HEK293 (cell line): ENCODE measurements around the gene FAM76A.

Source experiments
- CTCF ChIA-PET: fragments of 350-600 bp; formaldehyde crosslinking; extraction: SDS; loops from one replicate; lab custom pipeline; 2021; ENCODE audit warnings: antibody characterized with exemption; lab: Yijun Ruan, JAX
- POLR2A ChIA-PET: fragments of 300-600 bp; formaldehyde crosslinking; extraction: SDS; loops from one replicate; lab custom pipeline; 2020; ENCODE audit warnings: antibody characterized with exemption, inconsistent platforms; lab: Yijun Ruan, JAX
- H3K27ac ChIP-seq: fragments of 200-500 bp; sonication (Bioruptor generic); 2 replicates; pipeline ENCODE4 v1.5.1; 2014; ENCODE audit warnings: low read depth, low read length, control low read depth, inconsistent platforms; ENCODE audit errors: extremely low read depth
- H3K36me3 ChIP-seq, 2 experiments: fragments of 200-500 bp in 1 of 2; sonication (Bioruptor generic) in 1 of 2; 1 replicate in 1 of 2; 2 replicates in 1 of 2; pipeline ENCODE4 v1.5.1; 2014 to 2017; ENCODE audit warnings: inconsistent platforms in 2 of 2, low read length in 2 of 2; ENCODE audit not compliant: control insufficient read depth in 2 of 2, insufficient read depth in 1 of 2
- H3K4me1 ChIP-seq: fragments of 200-500 bp; sonication (Bioruptor generic); 2 replicates; pipeline ENCODE4 v1.5.1; 2014; ENCODE audit warnings: mild to moderate bottlenecking, low read length, inconsistent platforms; ENCODE audit not compliant: control insufficient read depth, insufficient read depth
- H3K4me3 ChIP-seq: 2 replicates; pipeline ENCODE4 v1.5.1; 2011; ENCODE audit warnings: low read depth, mild to moderate bottlenecking, control low read depth, low read length, moderate library complexity
- H3K9me3 ChIP-seq: fragments of 200-500 bp; sonication (Bioruptor generic); 2 replicates; pipeline ENCODE4 v1.5.1; 2014; ENCODE audit warnings: low read depth, low read length, inconsistent platforms; ENCODE audit not compliant: control insufficient read depth, insufficient read depth
- BCL11B ChIP-seq: fragments of 450-650 bp; formaldehyde crosslinking; IDR thresholded peaks from 2 replicates; pipeline ENCODE4 v1.5.1; 2016; ENCODE audit warnings: low read depth, missing biosample characterization, missing genetic modification characterization
- CTCF ChIP-seq: fragments of 450-650 bp; formaldehyde crosslinking; IDR thresholded peaks from 2 replicates; pipeline ENCODE4 v1.5.1; 2016; ENCODE audit warnings: missing biosample characterization, missing genetic modification characterization
- GLIS1 ChIP-seq: fragments of 450-650 bp; formaldehyde crosslinking; IDR thresholded peaks from 2 replicates; pipeline ENCODE4 v1.5.1; 2016; ENCODE audit warnings: missing biosample characterization, missing genetic modification characterization
- HOXC10 ChIP-seq: sonication (generic); formaldehyde crosslinking; IDR thresholded peaks from 2 replicates; pipeline ENCODE4 v1.8.1; 2023; ENCODE audit warnings: mild to moderate bottlenecking, missing genetic modification reagents
- KLF10 ChIP-seq: fragments of 450-650 bp; IDR thresholded peaks from 2 replicates; pipeline ENCODE4 v1.5.1; 2018; ENCODE audit warnings: missing biosample characterization, mild to moderate bottlenecking, missing genetic modification characterization
- KLF16 ChIP-seq: fragments of 450-650 bp; formaldehyde crosslinking; IDR thresholded peaks from 2 replicates; pipeline ENCODE4 v1.5.1; 2017; ENCODE audit warnings: missing biosample characterization, missing genetic modification characterization
- KLF8 ChIP-seq: fragments of 450-650 bp; formaldehyde crosslinking; IDR thresholded peaks from 2 replicates; pipeline ENCODE4 v1.5.1; 2016; ENCODE audit warnings: missing biosample characterization, missing genetic modification characterization
- OVOL3 ChIP-seq: fragments of 450-650 bp; formaldehyde crosslinking; IDR thresholded peaks from 2 replicates; pipeline ENCODE4 v1.5.1; 2016; ENCODE audit warnings: missing biosample characterization, missing genetic modification characterization
- PRDM1 ChIP-seq: fragments of 450-650 bp; formaldehyde crosslinking; IDR thresholded peaks from 2 replicates; pipeline ENCODE4; 2016; ENCODE audit warnings: missing biosample characterization, missing genetic modification characterization
- PRDM10 ChIP-seq: fragments of 450-650 bp; formaldehyde crosslinking; IDR thresholded peaks from 2 replicates; pipeline ENCODE4 v1.5.1; 2016; ENCODE audit warnings: missing biosample characterization, missing genetic modification characterization
- RBAK ChIP-seq: fragments of 450-650 bp; formaldehyde crosslinking; IDR thresholded peaks from 2 replicates; pipeline ENCODE4 v1.5.1; 2016; ENCODE audit warnings: missing biosample characterization, missing genetic modification characterization
- SCRT1 ChIP-seq: fragments of 450-650 bp; formaldehyde crosslinking; IDR thresholded peaks from 2 replicates; pipeline ENCODE4 v1.5.1; 2016; ENCODE audit warnings: missing biosample characterization, missing genetic modification characterization, borderline replicate concordance
- SETDB1 ChIP-seq: IDR thresholded peaks from one replicate; pipeline ENCODE4 v1.6.1; 2017; ENCODE audit warnings: mild to moderate bottlenecking, low read length, moderate library complexity, mixed read lengths; ENCODE audit not compliant: insufficient read length
- SP3 ChIP-seq: fragments of 450-650 bp; formaldehyde crosslinking; IDR thresholded peaks from 2 replicates; pipeline ENCODE4 v1.5.1; 2016; ENCODE audit warnings: missing biosample characterization, missing genetic modification characterization
- WT1 ChIP-seq: fragments of 450-650 bp; formaldehyde crosslinking; IDR thresholded peaks from 2 replicates; pipeline ENCODE4 v1.5.1; 2016; ENCODE audit warnings: missing biosample characterization, missing genetic modification characterization
- ZEB2 ChIP-seq: fragments of 450-650 bp; formaldehyde crosslinking; IDR thresholded peaks from 2 replicates; pipeline ENCODE4 v1.5.1; 2016; ENCODE audit warnings: missing biosample characterization, missing genetic modification characterization
- ZNF324 ChIP-seq: fragments of 450-650 bp; formaldehyde crosslinking; IDR thresholded peaks from 2 replicates; pipeline ENCODE4 v1.5.1; 2016; ENCODE audit warnings: missing biosample characterization, missing genetic modification characterization
- ZNF426 ChIP-seq: fragments of 450-650 bp; formaldehyde crosslinking; IDR thresholded peaks from 2 replicates; pipeline ENCODE4 v1.5.1; 2017; ENCODE audit warnings: missing biosample characterization, missing genetic modification characterization, mild to moderate bottlenecking, inconsistent platforms, moderate library complexity
- ZNF544 ChIP-seq: fragments of 450-650 bp; formaldehyde crosslinking; IDR thresholded peaks from 2 replicates; pipeline ENCODE4 v1.5.0; 2017; ENCODE audit warnings: missing biosample characterization, missing genetic modification characterization
- ZNF624 ChIP-seq: fragments of 450-650 bp; formaldehyde crosslinking; IDR thresholded peaks from 2 replicates; pipeline ENCODE4 v1.5.1; 2017; ENCODE audit warnings: missing biosample characterization, missing genetic modification characterization
- ZNF639 ChIP-seq: fragments of 450-650 bp; formaldehyde crosslinking; IDR thresholded peaks from 2 replicates; pipeline ENCODE4 v1.5.1; 2016; ENCODE audit warnings: missing biosample characterization, missing genetic modification characterization
- ZNF645 ChIP-seq: fragments of 450-650 bp; formaldehyde crosslinking; IDR thresholded peaks from 2 replicates; pipeline ENCODE4; 2016; ENCODE audit warnings: missing biosample characterization, missing genetic modification characterization
- ZNF660 ChIP-seq: fragments of 450-650 bp; IDR thresholded peaks from 2 replicates; pipeline ENCODE4 v1.5.1; 2018; ENCODE audit warnings: missing biosample characterization, mild to moderate bottlenecking, missing genetic modification characterization
- ZNF707 ChIP-seq: fragments of 450-650 bp; formaldehyde crosslinking; IDR thresholded peaks from 2 replicates; pipeline ENCODE4 v1.5.1; 2016; ENCODE audit warnings: missing biosample characterization, missing genetic modification characterization
- ZNF76 ChIP-seq: fragments of 450-650 bp; formaldehyde crosslinking; IDR thresholded peaks from 2 replicates; pipeline ENCODE4; 2016; ENCODE audit warnings: low read depth, missing biosample characterization, missing genetic modification characterization, borderline replicate concordance
- ZNF837 ChIP-seq: fragments of 450-650 bp; formaldehyde crosslinking; IDR thresholded peaks from 2 replicates; pipeline ENCODE4 v1.5.1; 2016; ENCODE audit warnings: missing biosample characterization, missing genetic modification characterization
- ZSCAN16 ChIP-seq: fragments of 450-650 bp; formaldehyde crosslinking; IDR thresholded peaks from 2 replicates; pipeline ENCODE4 v1.5.1; 2016; ENCODE audit warnings: missing biosample characterization, missing genetic modification characterization
- ZSCAN30 ChIP-seq: fragments of 450-650 bp; IDR thresholded peaks from 2 replicates; pipeline ENCODE4 v1.5.1; 2018; ENCODE audit warnings: missing biosample characterization, mild to moderate bottlenecking, missing genetic modification characterization, moderate library complexity
- ZXDB ChIP-seq: fragments of 450-650 bp; formaldehyde crosslinking; IDR thresholded peaks from 2 replicates; pipeline ENCODE4 v1.5.1; 2016; ENCODE audit warnings: missing biosample characterization, missing genetic modification characterization
- TF ChIP-seq, protein P1 (sequence below): fragments of 450-650 bp; formaldehyde crosslinking; IDR thresholded peaks from 2 replicates; pipeline ENCODE4 v1.5.1; 2016; ENCODE audit warnings: missing biosample characterization, missing genetic modification characterization

Gene FAM76A

GRCh38 chr1:27725374-27726172, at the start of gene FAM76A:
TSS of gene FAM76A (plus strand) at chr1:27725961. CDS start at chr1:27726081, 120 bp downstream.
- H3K4me1 ChIP-seq = peaks cover 7% of the 10 kb centered on the region
- H3K9me3 ChIP-seq = no peaks in the 10 kb centered on the region
- POLR2A ChIA-PET = interaction anchor here (0.5 to 1.8 kb wide), 20 partner anchors 9 to 856 kb away, joined by 3 to 73 read pairs (median 4); partner anchors contain the start of genes AHDC1, IFI6, PPP1R8 and STX12
- H3K27ac ChIP-seq = peak within 1 kb of the TSS; percentile 77
- CTCF ChIA-PET = interaction anchor here (0.6 to 2.1 kb wide), 19 partner anchors 11 to 690 kb away, joined by 3 to 20 read pairs (median 4); partner anchors contain the start of genes IFI6 and STX12
- peaks cover 11% of the 10 kb centered on the region in 2 experiments; a peak in 2 of 3 replicates for H3K36me3 ChIP-seq
- peak within 1 kb of the TSS; percentile 73 for H3K4me3 ChIP-seq
- TF ChIP-seq ZNF660 (tag by site-specific recombination) (no peak; the same call in 1 of the 2 replicates), PRDM1 (tag by site-specific recombination) (no peak), KLF8 (tag by site-specific recombination) (peak; percentile 94), OVOL3 (tag by site-specific recombination) (no peak), ZNF624 (tag by site-specific recombination) (no peak), ZNF707 (tag by site-specific recombination) (no peak), PRDM10 (tag by site-specific recombination) (0 out of 2 replicates have a peak, but pooled peaks have one; percentile 7), HOXC10 (CRISPR knock-in tag) (no peak), ZXDB (tag by site-specific recombination) (peak; percentile 47), KLF10 (tag by site-specific recombination) (no peak; the same call in 1 of the 2 replicates), ZSCAN30 (peak; percentile 80; the same call in 1 of the 2 replicates), ZNF426 (tag by site-specific recombination) (no peak), GLIS1 (tag by site-specific recombination) (0 out of 2 replicates have a peak, but pooled peaks have one; percentile 9), ZNF544 (tag by site-specific recombination) (no peak), SETDB1 (peak; percentile 64), CTCF (tag by site-specific recombination) (peak; percentile 98), ZEB2 (peak; percentile 46), SCRT1 (no peak), ZNF76 (tag by site-specific recombination) (peak; percentile 65; the same call in 1 of the 2 replicates), SP3 (tag by site-specific recombination) (peak; percentile 99), ZNF324 (tag by site-specific recombination) (peak; percentile 74; the same call in 1 of the 2 replicates), WT1 (no peak), ZNF645 (tag by site-specific recombination) (no peak), ZSCAN16 (tag by site-specific recombination) (no peak), RBAK (tag by site-specific recombination) (no peak), ZNF837 (no peak), BCL11B (no peak), ZNF639 (peak; percentile 24; the same call in 1 of the 2 replicates), KLF16 (tag by site-specific recombination) (peak; percentile 82)
- TF ChIP-seq, protein P1, sequence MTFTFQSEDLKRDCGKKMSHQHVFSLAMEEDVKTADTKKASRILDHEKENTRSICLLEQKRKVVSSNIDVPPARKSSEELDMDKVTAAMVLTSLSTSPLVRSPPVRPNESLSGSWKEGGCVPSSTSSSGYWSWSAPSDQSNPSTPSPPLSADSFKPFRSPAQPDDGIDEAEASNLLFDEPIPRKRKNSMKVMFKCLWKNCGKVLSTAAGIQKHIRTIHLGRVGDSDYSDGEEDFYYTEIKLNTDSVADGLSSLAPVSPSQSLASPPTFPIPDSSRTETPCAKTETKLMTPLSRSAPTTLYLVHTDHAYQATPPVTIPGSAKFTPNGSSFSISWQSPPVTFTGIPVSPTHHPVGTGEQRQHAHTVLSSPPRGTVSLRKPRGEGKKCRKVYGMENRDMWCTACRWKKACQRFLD = no peak
